Activated T-cell treated with anti-CD3 and anti-CD28 coated beads for 24 hours (primary cell): Measurements from ENCODE around the gene TNFSF12.

ENCODE experiments used
- DNase-seq: peaks from one replicate; pipeline ENCODE4 v3.0.0-alpha.2; 2020; ENCODE audit warnings: low read depth

Gene TNFSF12

DNA sequence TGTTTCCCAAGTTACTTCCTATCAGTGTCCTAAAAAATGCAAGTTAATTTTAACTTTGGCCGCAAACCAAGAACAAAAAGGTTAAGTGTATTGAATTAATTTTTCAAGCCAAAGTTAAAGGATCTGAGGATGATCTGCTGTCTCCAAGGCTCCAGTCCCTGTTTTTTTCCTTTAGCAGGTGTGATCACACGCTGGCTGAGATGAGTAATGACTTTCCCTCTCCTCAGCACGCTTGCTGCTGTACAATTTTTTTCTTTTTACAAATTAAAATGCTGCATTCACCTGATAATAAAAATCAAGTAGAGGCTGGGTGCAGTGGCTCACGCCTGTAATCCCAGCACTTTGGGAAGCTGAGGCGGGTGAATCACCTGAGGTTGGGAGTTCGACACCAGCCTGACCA, 3.9 kb upstream of the TNFSF12 start:
- DNase-seq, result no peak

- DNase-seq, result peak; percentile 30
Observed at GRCh38 chr17:7549401-7550055, 670 bp downstream of the TNFSF12 start.

DNA sequence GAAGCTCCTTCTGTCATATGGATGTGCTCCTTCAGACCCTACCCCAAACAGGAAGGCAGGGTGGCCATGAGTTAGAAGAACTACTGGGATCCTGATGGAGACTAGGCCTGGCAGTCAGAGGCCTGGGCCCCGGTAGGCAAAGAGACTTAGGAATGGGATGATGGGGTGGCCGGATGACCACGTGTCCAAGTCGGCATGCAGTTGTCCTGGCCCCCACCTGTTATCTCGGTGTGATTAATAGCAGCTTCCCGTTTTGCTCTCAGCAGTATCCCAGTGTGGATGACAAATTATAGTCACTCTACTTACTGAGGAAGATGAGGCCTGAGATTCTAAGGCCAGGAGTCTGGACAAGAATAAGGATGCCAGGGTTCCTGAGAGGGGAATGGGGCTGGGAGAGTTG, 1.5 kb downstream of the TNFSF12 start:
- DNase-seq, result no peak

- no peak for DNase-seq
Observed at GRCh38 chr17:7551396-7551795, 2.5 kb downstream of the TNFSF12 start.

GRCh38 chr17:7552621-7553051, 3.8 kb downstream of the TNFSF12 start:
- DNase-seq, result no peak

- no peak for DNase-seq
Observed at GRCh38 chr17:7553356-7553755, 4.5 kb downstream of the TNFSF12 start.

GRCh38 chr17:7555320-7555948, 6.6 kb downstream of the TNFSF12 start:
- no peak for DNase-seq

GRCh38 chr17:7556627-7557026, 7.8 kb downstream of the TNFSF12 start:
- no peak for DNase-seq

DNA sequence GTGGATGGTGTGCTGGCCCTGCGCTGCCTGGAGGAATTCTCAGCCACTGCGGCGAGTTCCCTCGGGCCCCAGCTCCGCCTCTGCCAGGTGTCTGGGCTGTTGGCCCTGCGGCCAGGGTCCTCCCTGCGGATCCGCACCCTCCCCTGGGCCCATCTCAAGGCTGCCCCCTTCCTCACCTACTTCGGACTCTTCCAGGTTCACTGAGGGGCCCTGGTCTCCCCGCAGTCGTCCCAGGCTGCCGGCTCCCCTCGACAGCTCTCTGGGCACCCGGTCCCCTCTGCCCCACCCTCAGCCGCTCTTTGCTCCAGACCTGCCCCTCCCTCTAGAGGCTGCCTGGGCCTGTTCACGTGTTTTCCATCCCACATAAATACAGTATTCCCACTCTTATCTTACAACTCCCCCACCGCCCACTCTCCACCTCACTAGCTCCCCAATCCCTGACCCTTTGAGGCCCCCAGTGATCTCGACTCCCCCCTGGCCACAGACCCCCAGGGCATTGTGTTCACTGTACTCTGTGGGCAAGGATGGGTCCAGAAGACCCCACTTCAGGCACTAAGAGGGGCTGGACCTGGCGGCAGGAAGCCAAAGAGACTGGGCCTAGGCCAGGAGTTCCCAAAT, 8.4 kb downstream of the TNFSF12 start:
- DNase-seq, result no peak

DNA sequence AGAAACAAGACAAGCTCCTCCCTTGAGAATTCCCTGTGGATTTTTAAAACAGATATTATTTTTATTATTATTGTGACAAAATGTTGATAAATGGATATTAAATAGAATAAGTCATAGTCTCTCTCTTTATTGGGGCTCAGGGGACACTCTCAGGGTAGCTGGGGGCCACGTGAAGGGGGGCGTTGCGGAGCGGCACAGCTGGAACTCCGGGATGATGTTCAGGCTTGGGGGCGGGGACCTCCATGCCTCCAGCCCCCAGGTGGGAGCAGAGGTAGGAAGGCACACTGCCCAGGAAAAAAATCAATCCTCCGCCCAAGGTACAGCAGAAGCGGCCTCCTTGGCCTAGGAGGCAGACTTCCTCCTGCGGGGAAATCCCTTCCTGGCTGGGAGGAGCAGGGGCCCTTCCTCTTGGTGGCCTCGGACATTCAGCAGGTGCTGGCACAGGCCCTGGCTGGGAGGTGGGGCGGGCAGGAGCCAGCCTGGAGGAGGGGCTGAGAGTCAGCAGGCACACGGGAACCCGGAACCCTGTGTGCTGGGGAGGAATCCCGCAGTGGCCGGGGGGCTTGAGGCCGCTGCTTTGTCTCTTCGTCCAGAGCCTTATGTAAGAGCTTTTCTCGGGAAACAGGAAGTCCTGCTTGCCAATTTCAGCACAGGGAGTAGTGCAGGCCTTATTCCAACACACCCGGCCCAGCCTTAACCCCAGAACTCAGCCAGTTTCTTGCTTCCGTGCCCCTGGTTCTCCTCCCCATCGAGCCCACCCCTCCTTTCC, 9.1 kb downstream of the TNFSF12 start:
- no peak for DNase-seq

- no peak for DNase-seq
Observed at GRCh38 chr17:7558544-7559319, 9.9 kb downstream of the TNFSF12 start, which contains the start of gene TNFSF13. TSS of gene TNFSF13 (plus strand) at chr17:7558750. CDS start at chr17:7559040, 290 bp downstream.

DNA sequence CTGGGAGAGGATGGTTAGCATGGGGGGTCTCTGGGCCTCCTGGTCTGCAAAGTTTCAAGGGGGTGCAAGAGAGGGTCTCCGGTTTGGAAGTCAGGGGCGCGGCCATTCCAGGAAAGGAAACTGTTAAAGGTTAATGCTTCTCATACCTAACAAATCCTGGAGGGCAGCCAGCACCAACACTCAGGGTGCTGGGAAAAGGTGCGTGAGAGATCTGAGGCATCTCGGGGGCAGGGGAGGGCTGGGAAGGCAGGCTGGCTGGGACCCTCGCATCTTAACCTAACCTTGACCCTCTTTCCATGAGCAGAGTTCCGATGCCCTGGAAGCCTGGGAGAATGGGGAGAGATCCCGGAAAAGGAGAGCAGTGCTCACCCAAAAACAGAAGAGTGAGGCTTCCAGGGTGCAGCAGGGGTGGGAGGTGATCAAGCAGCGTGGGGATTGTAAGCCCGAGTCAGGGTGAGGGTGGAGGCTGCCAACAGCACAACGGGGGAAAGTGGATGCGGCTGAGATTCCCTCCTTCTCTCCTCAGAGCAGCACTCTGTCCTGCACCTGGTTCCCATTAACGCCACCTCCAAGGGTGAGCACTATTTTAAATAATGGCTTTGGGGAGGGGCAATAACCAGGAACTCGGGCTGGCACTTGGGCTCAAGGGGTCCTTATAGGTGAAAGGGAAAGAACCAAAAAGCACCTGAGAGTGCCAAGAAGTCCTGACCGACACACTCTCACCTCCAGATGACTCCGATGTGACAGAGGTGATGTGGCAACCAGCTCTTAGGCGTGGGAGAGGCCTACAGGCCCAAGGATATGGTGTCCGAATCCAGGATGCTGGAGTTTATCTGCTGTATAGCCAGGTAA, 10.7 kb downstream of the TNFSF12 start:
- DNase-seq, result no peak

GRCh38 chr17:7560172-7561027, 11.5 kb downstream of the TNFSF12 start:
- peak; percentile 54 for DNase-seq

- peak; percentile 83 for DNase-seq
Observed at GRCh38 chr17:7561028-7561575, 12.2 kb downstream of the TNFSF12 start.

GRCh38 chr17:7561589-7562207, 12.8 kb downstream of the TNFSF12 start, which contains the start of gene SENP3:
TSS of gene SENP3 (plus strand) at chr17:7561919. CDS start at chr17:7563077, 1,158 bp downstream.
- peak; percentile 87 for DNase-seq

DNA sequence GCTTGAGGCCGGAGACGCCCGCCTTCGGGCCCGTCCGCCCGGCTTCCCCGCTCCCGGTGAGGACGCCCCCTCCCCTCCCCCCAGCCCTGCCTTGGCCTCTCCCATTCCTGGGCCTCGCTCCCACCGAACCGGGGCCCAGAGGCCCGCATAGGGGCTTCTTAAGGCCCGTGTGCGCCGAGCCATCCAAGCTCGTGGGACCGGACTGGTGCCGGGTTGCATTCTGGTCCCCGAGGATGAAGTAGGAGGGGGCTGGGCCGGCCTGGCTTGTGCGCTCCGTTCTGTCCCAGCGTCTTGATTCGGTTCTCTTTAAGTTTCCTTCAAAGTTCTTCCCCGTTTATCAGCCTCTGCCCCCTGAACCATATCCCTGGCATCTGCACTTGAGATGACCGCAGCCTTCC, 13.3 kb downstream of the TNFSF12 start:
- no peak for DNase-seq

- no peak for DNase-seq
Observed at GRCh38 chr17:7563115-7563869, 14.4 kb downstream of the TNFSF12 start.

- no peak for DNase-seq
Observed at GRCh38 chr17:7569571-7569970, 20.7 kb downstream of the TNFSF12 start.
